Islet of Langerhans (tissue), 1 donor: ENCODE measurements around the gene LTBP1.

Experiments
- FAIRE-seq: peaks from one replicate; lab custom pipeline; 2011; peaks lifted over from hg19 to GRCh38; lab: Jason Lieb, UNC

The LTBP1 gene

GRCh38 chr2:33317369-33318007 is 370.7 kb downstream of the LTBP1 start:
- no peak for FAIRE-seq

- FAIRE-seq: no peak
Observed at GRCh38 chr2:33318456-33318855, 371.7 kb downstream of the LTBP1 start.

GRCh38 chr2:33320573-33320972 is 373.8 kb downstream of the LTBP1 start:
- FAIRE-seq: no peak

GRCh38 chr2:33321236-33321771 is 374.6 kb downstream of the LTBP1 start:
- FAIRE-seq: no peak

- FAIRE-seq: no peak
Observed at GRCh38 chr2:33321876-33322483, 375.2 kb downstream of the LTBP1 start.

GRCh38 chr2:33322612-33323011 is 375.9 kb downstream of the LTBP1 start:
- FAIRE-seq: no peak

- FAIRE-seq: no peak
Observed at GRCh38 chr2:33323957-33324356, 377.2 kb downstream of the LTBP1 start.

- no peak for FAIRE-seq
Observed at GRCh38 chr2:33326100-33326499, 379.3 kb downstream of the LTBP1 start.

GRCh38 chr2:33333433-33333832 is 386.7 kb downstream of the LTBP1 start:
- no peak for FAIRE-seq

- no peak for FAIRE-seq
Observed at GRCh38 chr2:33334083-33334482, 387.3 kb downstream of the LTBP1 start.

GRCh38 chr2:33335516-33335915 is 388.8 kb downstream of the LTBP1 start:
- no peak for FAIRE-seq

- no peak for FAIRE-seq
Observed at GRCh38 chr2:33336036-33336625, 389.4 kb downstream of the LTBP1 start.

- FAIRE-seq: no peak
Observed at GRCh38 chr2:33337385-33337960, 390.7 kb downstream of the LTBP1 start.

GRCh38 chr2:33337981-33338380 is 391.2 kb downstream of the LTBP1 start:
- FAIRE-seq: no peak

- no peak for FAIRE-seq
Observed at GRCh38 chr2:33339269-33339668, 392.5 kb downstream of the LTBP1 start.

GRCh38 chr2:33340280-33340679 is 393.5 kb downstream of the LTBP1 start:
- no peak for FAIRE-seq

GRCh38 chr2:33342171-33342570 is 395.4 kb downstream of the LTBP1 start:
- no peak for FAIRE-seq

GRCh38 chr2:33342705-33343104 is 396.0 kb downstream of the LTBP1 start:
- no peak for FAIRE-seq

- no peak for FAIRE-seq
Observed at GRCh38 chr2:33343387-33343895, 396.7 kb downstream of the LTBP1 start.

- FAIRE-seq: no peak
Observed at GRCh38 chr2:33344230-33344629, 397.5 kb downstream of the LTBP1 start.

- FAIRE-seq: no peak
Observed at GRCh38 chr2:33347856-33348255, 401.1 kb downstream of the LTBP1 start.

- no peak for FAIRE-seq
Observed at GRCh38 chr2:33350632-33351031, 403.9 kb downstream of the LTBP1 start.

- no peak for FAIRE-seq
Observed at GRCh38 chr2:33351781-33352180, 405.0 kb downstream of the LTBP1 start.
